Cardiac fibroblast (primary cell): ENCODE data around the gene PNPLA3.

ENCODE experiments used
- DNase-seq, 2 donors: peaks; one replicate each; pipeline versions ENCODE4 v3.0.0 to v3.0.0-alpha.2; 2010; ENCODE audit warnings: low read depth in 2 of 2
- H3K4me3 ChIP-seq, 2 donors: replicated peaks in 1 of 2; 1 replicate in 1 of 2; 2 replicates in 1 of 2; pipeline ENCODE4 v1.5.1; 2011; ENCODE audit warnings: low read depth in 2 of 2, low read length in 2 of 2, mild to moderate bottlenecking in 2 of 2, moderate library complexity in 1 of 2
- TF ChIP-seq, protein P1 (sequence below): IDR thresholded peaks from one replicate; pipeline ENCODE4 v1.5.1; 2011; ENCODE audit warnings: low read depth, mild to moderate bottlenecking, low read length, inconsistent platforms

Gene PNPLA3

DNA sequence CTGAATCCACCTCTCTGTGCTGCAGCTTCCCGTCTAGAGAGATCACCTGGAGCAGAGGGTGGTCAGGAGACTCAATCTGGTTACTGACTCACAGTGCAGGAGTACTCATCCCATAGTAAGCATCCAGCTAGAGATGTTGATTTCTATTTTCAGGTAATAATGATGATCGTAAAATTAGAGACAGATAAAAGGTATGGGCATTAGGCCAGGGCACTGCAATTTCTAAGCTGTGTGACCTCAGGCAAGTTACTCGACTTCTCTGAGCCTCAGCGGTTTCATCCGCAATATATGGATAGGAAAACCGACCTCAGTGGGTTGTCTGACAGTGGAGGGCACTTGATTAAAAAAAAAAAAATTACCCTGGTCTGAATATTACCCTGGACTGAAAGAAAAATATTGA is 17.8 kb downstream of the PNPLA3 start:
- no peak overlapping the region for H3K4me3 ChIP-seq
- TF ChIP-seq, protein P1, sequence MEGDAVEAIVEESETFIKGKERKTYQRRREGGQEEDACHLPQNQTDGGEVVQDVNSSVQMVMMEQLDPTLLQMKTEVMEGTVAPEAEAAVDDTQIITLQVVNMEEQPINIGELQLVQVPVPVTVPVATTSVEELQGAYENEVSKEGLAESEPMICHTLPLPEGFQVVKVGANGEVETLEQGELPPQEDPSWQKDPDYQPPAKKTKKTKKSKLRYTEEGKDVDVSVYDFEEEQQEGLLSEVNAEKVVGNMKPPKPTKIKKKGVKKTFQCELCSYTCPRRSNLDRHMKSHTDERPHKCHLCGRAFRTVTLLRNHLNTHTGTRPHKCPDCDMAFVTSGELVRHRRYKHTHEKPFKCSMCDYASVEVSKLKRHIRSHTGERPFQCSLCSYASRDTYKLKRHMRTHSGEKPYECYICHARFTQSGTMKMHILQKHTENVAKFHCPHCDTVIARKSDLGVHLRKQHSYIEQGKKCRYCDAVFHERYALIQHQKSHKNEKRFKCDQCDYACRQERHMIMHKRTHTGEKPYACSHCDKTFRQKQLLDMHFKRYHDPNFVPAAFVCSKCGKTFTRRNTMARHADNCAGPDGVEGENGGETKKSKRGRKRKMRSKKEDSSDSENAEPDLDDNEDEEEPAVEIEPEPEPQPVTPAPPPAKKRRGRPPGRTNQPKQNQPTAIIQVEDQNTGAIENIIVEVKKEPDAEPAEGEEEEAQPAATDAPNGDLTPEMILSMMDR = no peak
- no peak for DNase-seq

DNA sequence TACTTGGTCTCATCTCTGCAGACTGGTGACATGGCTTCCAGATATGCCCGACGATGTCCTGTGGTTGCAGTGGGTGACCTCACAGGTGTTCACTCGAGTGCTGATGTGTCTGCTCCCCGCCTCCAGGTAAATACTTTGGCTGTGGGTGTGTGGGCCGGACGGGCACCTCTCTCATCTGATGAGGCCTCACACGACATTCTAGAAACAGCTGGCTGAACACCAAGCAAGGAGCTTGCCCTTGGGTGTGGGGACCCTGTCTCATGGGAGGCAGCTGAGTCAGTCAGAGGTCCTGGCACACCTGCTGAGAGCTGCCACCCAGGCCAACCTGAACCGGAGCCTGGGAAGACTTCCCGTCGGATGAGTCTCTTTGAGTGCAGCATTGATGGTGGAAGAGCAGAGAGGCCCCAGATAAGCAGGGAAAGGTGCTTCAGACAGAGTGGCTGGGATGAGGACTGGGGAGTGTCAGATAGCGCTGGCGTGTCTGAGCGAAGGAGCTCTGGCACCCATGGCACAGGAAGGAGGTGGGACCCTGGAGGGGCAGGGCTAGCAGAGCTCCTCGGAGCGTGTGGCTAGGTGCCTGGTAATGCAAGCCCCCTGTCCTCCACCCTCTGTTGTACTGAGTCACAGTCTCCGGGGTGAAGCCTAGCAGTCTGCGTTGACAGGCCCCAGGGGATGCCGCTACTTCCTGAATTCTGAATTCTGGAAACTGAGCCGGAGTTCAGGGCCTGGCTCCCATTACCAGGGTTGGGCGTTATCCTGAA is 21.2 kb downstream of the PNPLA3 start:
- DNase-seq = peak in 1 of 2 donors; percentile 17
- TF ChIP-seq, protein P1 = no peak
- no peak overlapping the region for H3K4me3 ChIP-seq

DNA sequence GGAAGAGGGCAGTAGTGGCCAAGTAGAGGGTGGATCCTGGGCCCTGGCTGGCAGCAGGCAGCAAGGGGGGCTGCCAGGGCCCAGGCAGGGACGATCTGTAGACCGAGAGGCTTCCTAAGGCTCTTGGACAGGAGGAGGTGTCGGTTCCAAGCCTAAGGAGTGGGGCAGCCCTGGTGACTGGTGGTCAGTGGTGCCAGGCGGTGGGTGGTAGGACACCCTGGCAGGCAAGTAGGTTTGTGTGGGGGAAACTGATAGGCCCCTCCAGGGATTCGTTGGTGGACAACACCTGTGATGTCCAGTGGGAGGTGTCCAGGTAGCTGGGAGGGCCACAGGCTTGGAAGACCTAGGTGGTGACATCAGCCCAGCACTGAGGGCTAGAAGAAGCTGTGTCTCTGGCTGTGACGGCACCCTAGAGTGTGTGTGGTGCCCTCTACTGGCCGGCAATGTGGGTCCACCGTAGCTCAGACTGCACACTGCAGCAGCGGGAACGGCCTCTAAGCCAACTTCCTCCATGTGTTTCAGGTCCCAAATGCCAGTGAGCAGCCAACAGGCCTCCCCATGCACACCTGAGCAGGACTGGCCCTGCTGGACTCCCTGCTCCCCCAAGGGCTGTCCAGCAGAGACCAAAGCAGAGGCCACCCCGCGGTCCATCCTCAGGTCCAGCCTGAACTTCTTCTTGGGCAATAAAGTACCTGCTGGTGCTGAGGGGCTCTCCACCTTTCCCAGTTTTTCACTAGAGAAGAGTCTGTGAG is 22.2 kb downstream of the PNPLA3 start:
- TF ChIP-seq, protein P1 = peak; percentile 85
- no peak overlapping the region for H3K4me3 ChIP-seq

DNA sequence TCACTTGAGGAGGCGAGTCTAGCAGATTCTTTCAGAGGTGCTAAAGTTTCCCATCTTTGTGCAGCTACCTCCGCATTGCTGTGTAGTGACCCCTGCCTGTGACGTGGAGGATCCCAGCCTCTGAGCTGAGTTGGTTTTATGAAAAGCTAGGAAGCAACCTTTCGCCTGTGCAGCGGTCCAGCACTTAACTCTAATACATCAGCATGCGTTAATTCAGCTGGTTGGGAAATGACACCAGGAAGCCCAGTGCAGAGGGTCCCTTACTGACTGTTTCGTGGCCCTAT is 22.7 kb downstream of the PNPLA3 start:
- DNase-seq = peak in 1 of 2 donors; percentile 13
- TF ChIP-seq, protein P1 = no peak
- H3K4me3 ChIP-seq = no peak overlapping the region

More for the DNA sequence above, 22.2 kb downstream of the PNPLA3 start:
- DNase-seq = peak; percentile 70 to 75

DNA sequence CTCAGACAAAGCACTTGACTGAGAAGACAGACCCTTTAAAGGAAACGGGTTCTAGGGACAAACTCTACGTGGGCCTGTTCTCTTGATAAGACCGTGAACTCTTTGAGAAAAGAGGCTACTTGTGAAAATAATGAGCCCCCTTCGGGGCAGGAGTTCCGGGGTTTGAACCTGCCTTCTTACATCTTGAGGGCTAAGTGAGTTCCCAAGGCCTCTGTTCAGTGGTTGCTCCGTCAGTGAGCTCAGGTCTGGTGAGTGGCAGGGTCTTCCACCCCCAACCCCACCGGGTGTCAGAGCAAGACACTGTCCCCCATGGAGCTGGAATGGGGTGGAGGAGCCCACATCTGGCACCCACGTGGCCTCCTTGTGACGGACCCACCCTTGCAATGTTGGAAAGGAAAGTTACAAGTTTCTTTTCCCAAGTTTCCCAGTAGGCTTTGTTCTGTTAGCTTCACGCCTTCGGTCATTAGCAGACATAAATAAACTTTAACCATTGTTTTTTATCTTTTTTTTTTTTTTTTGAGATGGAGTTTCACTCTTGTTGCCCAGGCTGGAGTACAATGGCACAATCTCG is 25.3 kb downstream of the PNPLA3 start:
- H3K4me3 ChIP-seq = no peak overlapping the region
- TF ChIP-seq, protein P1 = no peak
- DNase-seq = no peak

DNA sequence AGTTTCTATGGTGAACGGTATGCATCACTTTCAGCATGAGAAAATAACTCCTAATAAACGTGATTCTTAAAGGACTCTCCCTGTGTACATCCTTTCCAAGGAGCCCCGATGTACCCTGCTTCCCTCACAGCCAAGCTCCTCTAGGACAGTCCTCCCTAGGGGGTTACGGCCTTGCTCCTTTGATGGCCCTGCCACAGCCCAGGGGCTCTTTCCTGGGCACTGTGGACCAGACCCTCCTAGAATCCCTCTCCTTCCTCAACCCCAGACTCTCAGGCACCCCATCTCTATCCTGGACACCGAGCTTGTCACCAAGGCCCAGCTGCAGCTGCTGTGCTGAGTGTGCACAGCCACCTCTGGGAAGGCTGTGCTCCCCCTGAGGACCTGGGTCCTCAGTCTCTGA is 27.8 kb downstream of the PNPLA3 start:
- DNase-seq = no peak
- TF ChIP-seq, protein P1 = no peak
- H3K4me3 ChIP-seq = no peak overlapping the region
